ENCODE measurements around the gene ADRB1.

The ADRB1 gene

DNA sequence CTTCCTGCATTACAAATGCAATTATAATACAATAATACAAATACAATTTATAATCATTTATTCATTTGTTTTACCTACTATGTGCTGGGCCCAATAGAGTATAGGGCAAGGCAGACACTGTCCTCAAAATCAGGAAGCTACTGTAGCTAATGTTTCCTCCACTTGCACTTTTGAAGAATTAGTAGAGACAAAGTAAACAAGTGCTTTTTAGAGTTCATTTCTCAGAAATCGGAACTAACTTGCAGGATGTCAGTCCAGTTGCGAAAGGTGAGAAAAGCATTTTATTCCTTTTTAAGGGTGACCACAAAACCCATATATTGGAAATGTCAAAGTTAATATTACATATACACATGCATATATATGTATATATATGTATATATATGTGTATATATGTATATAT lies 14.2 kb downstream of the ADRB1 start:
- DNase-seq (ENCODE audit: low read depth), result no peak

DNA sequence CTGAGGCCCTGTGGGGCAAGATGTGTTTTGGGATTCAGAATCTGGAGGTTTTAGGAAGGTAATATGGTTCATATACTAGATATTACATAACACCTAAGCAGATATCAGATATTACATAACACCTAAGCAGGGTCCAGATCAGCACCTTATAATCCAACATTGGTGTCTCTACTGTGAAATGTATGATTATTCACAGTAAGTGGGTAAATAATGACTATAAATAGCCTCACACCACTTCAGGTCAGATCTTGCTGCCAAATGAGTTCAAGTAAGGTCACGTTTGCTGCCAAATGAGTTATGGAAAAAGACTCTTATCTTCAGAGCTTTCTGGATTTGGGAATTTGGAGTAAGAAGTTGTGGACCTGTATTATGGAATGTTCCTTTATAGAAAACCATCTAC lies 14.6 kb downstream of the ADRB1 start:
- no peak for DNase-seq (ENCODE audit: low read depth)

DNA sequence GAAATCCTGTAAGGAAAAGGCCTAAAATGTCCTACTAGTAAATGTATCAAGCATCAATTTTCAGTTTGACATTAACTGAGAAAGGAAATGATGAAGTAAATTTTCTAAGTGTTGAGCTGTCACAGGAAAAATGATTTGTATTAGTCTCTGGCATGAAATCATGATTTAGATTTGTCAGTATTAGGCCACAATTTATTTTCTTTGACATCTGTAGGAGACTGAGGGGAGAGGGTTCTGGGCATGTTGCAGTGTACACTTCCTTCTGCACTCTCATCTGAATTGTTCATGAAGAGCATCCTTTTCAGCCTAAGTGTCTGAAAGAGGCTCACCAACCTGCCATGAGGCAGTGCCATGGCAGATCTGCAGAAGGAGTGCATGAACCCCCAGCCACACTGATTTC lies 15.9 kb downstream of the ADRB1 start:
- DNase-seq (ENCODE audit: low read depth), result no peak

DNA sequence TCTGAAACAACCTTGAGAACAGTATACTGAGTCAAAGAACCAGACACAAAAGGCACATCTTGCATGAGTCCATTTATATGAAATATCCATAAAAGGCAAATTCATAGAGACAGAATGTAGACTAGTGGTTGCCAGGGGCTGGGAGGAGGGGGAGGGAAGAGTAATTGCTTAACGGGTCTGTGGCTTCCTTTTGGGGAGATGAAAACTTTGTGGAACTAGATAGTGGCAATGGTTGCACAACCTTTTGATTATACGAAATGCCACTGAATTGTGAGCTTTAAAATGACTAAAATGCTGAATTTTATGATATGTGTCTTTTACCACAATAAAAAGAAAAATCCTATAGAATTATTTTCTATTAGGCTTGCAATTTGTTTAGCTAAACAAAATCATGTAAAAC lies 16.8 kb downstream of the ADRB1 start:
- DNase-seq (ENCODE audit: low read depth), result no peak

GRCh38 chr10:114061148-114061547 lies 17.5 kb downstream of the ADRB1 start:
- no peak for DNase-seq (ENCODE audit: low read depth)

DNA sequence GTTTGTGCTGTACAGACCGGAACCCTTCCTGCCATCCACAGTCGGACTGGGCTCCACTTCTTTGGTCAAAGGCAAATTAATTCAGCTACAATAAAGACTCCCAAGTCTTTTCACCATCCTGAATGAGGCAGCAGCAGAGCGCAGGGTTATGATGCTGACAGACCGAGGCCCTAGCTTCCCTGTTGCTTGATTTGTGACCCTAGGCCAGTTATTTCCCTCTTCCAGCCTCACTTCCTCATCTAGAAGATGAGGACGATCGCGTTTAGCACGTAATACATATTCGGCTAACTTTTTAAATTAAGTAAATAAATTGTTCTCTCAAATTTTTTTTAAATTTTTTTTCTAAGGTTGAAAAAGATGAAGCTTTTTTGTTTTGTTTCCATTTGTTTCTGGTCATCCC lies 18.1 kb downstream of the ADRB1 start:
- DNase-seq (ENCODE audit: low read depth), result no peak

- no peak for DNase-seq (ENCODE audit: low read depth)
Observed at GRCh38 chr10:114064151-114065048, 20.7 kb downstream of the ADRB1 start.

- no peak for DNase-seq (ENCODE audit: low read depth)
Observed at GRCh38 chr10:114065049-114065435, 21.4 kb downstream of the ADRB1 start.

- DNase-seq (ENCODE audit: low read depth), result no peak
Observed at GRCh38 chr10:114068054-114068707, 24.5 kb downstream of the ADRB1 start.

DNA sequence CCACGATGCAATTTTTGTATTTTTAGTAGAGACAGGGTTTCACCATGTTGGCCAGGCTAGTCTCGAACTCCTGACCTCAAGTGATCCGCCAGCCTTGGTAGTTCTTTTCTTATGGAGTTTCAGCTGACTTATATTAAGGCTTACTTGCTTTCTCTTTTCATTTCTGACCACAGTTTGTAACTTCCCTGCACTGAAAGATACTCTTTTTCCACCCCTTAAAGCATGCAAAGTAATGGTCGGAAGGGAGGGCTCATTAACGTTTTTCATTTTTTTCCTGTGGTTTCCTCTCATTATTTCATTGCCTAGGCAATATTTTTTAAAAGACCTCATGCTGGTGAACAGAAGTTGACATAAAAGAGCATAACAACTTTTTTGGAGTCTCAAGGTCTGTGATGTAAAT lies 27.0 kb downstream of the ADRB1 start:
- no peak for DNase-seq (ENCODE audit: low read depth)

GRCh38 chr10:114071178-114071577 lies 27.5 kb downstream of the ADRB1 start:
- DNase-seq (ENCODE audit: low read depth), result no peak

- DNase-seq (ENCODE audit: low read depth), result no peak
Observed at GRCh38 chr10:114073395-114074186, 29.9 kb downstream of the ADRB1 start.

DNA sequence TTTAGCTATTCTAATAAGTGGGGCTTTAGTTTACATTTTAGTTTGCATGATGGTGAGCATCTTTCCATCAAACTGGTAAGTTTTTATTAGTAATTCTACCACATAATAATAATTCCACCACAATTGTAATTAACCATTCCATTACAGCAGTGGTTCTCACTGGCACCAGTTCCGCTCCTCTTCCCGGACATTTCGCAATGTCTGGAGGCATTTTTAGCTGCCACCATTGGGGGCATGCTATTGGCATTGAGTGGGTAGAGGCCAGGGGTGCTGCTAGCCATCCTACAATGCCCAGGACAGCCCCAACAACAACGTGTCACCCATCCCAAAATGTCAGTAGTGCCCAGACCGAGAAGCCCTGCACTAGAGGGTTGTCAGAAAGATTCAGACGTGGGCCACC lies 31.4 kb downstream of the ADRB1 start:
- no peak for DNase-seq (ENCODE audit: low read depth)

DNA sequence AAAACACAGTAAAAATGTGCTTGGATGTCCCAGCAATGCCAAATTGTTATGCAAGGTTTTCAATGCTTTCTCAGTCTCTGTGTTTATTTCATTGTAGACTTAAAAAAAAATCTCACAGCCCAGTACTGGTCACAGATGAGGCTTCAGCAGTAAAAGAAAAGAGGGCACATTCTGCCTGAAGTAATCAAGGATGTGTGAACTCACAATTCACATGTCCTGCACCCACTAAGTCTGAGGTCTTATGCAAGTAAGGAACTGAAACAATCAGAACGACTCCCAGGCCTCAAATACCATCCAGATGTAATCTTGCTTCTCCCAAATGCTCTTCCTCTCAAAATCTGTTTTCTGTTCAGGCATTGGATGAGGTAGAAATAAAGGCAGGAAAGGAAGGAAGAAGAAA lies 33.7 kb downstream of the ADRB1 start:
- DNase-seq (ENCODE audit: low read depth), result no peak

DNA sequence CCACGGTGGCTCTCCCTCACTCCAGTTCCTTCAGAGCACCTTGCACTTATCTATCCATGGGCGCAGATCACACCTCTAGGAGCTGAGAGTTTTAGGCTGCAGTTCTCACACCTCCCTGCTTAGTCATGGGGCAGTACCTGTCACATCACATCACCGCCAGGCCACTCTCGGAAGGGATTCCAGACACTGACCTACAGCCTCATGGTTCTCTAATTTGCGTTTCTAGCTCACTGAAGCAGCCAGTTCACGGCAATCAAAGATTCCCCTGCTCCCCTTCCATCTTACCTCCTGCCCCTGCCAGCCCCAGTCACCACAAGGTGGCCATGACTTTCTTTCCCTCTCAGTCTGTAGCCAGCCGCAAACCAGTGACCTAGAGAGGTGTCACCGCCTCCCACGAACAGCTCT lies 34.2 kb downstream of the ADRB1 start:
- no peak for DNase-seq (ENCODE audit: low read depth)

DNA sequence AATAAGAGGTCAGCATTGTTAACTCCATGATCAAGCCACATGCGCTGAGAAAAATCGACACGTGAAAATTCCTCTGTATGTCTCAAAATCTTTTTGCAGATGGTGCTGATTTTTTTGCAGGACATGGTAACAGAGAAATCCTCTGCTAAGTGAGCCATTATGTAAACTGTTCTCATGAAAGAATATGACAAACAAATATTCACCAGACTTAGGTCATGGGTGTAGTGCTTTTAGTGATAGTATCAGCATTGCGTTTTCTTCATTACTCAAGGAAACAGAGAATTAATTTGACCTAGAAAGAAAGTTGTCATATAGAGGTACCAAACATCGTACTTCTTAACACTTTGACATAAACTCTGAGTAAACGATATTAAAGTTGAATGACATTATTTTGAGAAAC lies 34.7 kb downstream of the ADRB1 start:
- no peak for DNase-seq (ENCODE audit: low read depth)

DNA sequence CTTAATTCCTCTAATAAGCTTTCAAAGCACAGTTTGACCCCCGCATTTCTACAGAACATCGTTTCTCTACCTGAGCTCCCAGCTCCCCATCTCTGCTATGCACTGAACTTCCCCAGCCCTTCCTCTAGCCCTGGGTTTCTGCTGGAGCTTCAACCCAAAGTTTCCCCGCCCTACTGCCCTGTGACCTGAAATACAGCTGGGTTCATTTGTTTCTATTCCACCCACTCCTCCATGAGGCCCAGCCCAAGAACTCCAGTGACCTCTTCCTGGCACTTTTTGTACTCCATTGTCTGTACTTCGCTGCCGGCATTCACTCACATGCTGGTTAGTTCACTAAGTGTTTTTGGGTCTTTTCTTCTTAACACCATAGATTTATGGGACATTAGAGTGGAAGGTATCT lies 35.8 kb downstream of the ADRB1 start:
- no peak for DNase-seq (ENCODE audit: low read depth)

DNA sequence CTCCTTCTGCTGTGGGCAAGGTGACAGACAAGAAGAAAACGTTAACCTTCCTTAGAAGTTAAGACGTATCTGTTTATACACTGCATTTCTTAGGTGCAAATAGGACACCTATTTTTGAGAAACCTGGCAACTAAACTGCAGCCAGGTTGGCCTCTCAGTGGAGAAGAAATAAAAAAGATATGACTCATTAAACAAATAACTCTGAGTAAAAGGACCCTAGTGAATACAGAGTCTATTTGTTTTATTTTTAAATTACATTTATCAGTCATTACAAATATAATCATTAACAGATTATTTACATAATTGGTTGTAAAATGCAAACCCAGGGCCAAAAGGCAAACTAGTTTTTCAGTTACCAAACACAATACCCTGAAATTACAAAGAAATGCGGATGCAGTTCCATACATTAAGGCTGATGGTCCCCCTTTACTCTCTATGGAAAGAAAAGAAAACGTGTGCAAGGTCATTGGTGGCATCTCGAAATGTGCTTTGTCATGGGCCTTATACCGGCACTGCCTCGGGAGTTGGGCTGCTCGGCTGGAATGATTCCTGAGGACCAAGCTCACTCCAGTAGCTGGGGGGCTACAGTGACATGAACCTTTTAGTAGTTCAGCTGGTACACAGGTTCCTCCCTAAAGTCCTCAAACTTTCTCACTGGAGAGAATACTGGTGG lies 38.4 kb downstream of the ADRB1 start:
- no peak for DNase-seq (ENCODE audit: low read depth)

- DNase-seq (ENCODE audit: low read depth), result no peak
Observed at GRCh38 chr10:114083040-114083439, 39.4 kb downstream of the ADRB1 start.

GRCh38 chr10:114084215-114084614 lies 40.5 kb downstream of the ADRB1 start:
- no peak for DNase-seq (ENCODE audit: low read depth)

- DNase-seq (ENCODE audit: low read depth), result no peak
Observed at GRCh38 chr10:114087255-114087654, 43.6 kb downstream of the ADRB1 start.

DNA sequence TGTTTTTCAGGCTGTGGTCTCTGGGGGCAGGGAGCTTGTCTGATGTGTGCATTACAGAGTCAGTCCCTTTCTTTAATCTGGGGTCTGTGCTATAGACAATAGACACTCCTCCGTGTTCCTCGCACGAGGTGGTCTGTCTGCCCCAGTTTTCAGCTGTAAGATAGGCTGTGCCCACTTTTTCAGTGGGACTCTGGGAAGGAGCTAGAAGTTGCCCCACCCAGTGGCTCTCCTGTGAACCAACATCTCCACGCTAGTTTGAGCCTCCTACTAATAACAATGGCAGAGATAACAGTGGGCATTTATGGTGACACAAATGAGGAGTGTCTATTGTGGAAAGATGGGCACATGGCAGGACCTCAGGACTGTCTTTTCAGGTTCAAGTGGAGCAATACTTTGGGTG lies 44.0 kb downstream of the ADRB1 start:
- DNase-seq (ENCODE audit: low read depth), result no peak
